Measurements from ENCODE around the gene CECR2. TPM values are rescaled to one million over a fixed set of nuclear protein-coding genes. Genes with fewer than 3 reads are reported as not detected.

Gene CECR2
- polyA plus RNA-seq, 1 of the 3 experiments (the other 2 are of a cell fraction) = not detected

GRCh38 chr22:17513612-17514011 lies 144.4 kb downstream of the CECR2 start:
- POLR2A ChIA-PET = no interaction called here
- DNase-seq = no peak
- CTCF ChIA-PET = interaction anchor here (0.8 to 1.7 kb wide), 3 partner anchors 12 to 418 kb away, joined by 3 to 10 read pairs (median 5); no protein-coding TSS in a partner anchor

GRCh38 chr22:17514084-17514483 lies 144.8 kb downstream of the CECR2 start:
- H3K9me3 ChIP-seq = no peaks in the 10 kb centered on the region
- WGBS (ENCODE audit: low lambda C conversion rate) = 18% methylated on average over 7 of the region's 7 CpGs

More at GRCh38 chr22:17513612-17514011, 144.4 kb downstream of the CECR2 start:
- Histone ChIP-seq H3K27me3 (ENCODE audit: insufficient read depth) (peaks cover 86% of the 10 kb centered on the region), H3F3A (replicated peaks; ENCODE audit: insufficient read depth) (no peaks in the 10 kb centered on the region), H4K20me1 (ENCODE audit: insufficient read depth) (no peaks in the 10 kb centered on the region), H3K36me3 (replicated peaks in 1 of 2; ENCODE audit: control insufficient read depth in 1 of 2, insufficient read depth in 2 of 2, low read length in 1 of 2) (no peaks in the 10 kb centered on the region), H3K9me2 (no peaks in the 10 kb centered on the region), H3K9ac (no peak overlapping the region), H3K9me3 (no peaks in the 10 kb centered on the region), H3K4me1 (ENCODE audit: control insufficient read depth in 1 of 2, insufficient read depth in 2 of 2, low read depth in 1 of 2, low read length in 1 of 2) (no peaks in the 10 kb centered on the region), H2AFZ (ENCODE audit: low read depth) (no peak overlapping the region), H3K79me2 (ENCODE audit: insufficient read depth) (no peaks in the 10 kb centered on the region), H3K27ac (ENCODE audit: low read depth in 2 of 2, low read length in 1 of 2) (no peak overlapping the region), H3K4me3 (ENCODE audit: low read depth in 2 of 2, low read length in 1 of 2) (no peak overlapping the region), H3K4me2 (no peak overlapping the region)
- no peak for TF ChIP-seq MXI1 (IDR thresholded peaks at IDR 0.05; ENCODE audit: low read depth, low read length)
- no peak for TF ChIP-seq RFX5 (IDR thresholded peaks at IDR 0.05; ENCODE audit: low read length)
- TF ChIP-seq, protein P1, sequence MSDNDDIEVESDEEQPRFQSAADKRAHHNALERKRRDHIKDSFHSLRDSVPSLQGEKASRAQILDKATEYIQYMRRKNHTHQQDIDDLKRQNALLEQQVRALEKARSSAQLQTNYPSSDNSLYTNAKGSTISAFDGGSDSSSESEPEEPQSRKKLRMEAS (IDR thresholded peaks at IDR 0.05; ENCODE audit: low read depth) = no peak
- TF ChIP-seq REST (IDR thresholded peaks at IDR 0.05; ENCODE audit: low read depth, low read length) = no peak
- no peak for TF ChIP-seq GATA2 (CRISPR knock-in tag; IDR thresholded peaks at IDR 0.05)
- no peak for TF ChIP-seq SMC3 (IDR thresholded peaks at IDR 0.05; ENCODE audit: low read depth, low read length)
- 2% methylated on average over 2 of the region's 2 CpGs for WGBS (ENCODE audit: low lambda C conversion rate)

More at GRCh38 chr22:17514084-17514483, 144.8 kb downstream of the CECR2 start:
- Histone ChIP-seq H3K4me2 (no peak overlapping the region), H4K20me1 (ENCODE audit: insufficient read depth) (no peaks in the 10 kb centered on the region), H3K4me1 (ENCODE audit: control insufficient read depth in 1 of 2, insufficient read depth in 2 of 2, low read depth in 1 of 2, low read length in 1 of 2) (no peaks in the 10 kb centered on the region), H3K36me3 (replicated peaks in 1 of 2; ENCODE audit: control insufficient read depth in 1 of 2, insufficient read depth in 2 of 2, low read length in 1 of 2) (no peaks in the 10 kb centered on the region), H3K79me2 (ENCODE audit: insufficient read depth) (no peaks in the 10 kb centered on the region), H3K4me3 (ENCODE audit: low read depth in 2 of 2, low read length in 1 of 2) (no peak overlapping the region), H3K9ac (no peak overlapping the region), H3F3A (replicated peaks; ENCODE audit: insufficient read depth) (no peaks in the 10 kb centered on the region), H3K9me2 (no peaks in the 10 kb centered on the region), H2AFZ (ENCODE audit: low read depth) (no peak overlapping the region), H3K27ac (ENCODE audit: low read depth in 2 of 2, low read length in 1 of 2) (no peak overlapping the region), H3K27me3 (ENCODE audit: insufficient read depth) (peaks cover 86% of the 10 kb centered on the region)
- no peak for DNase-seq
- ChIA-PET CTCF (interaction anchor here (1.6 to 1.7 kb wide), 2 partner anchors 12 to 418 kb away, joined by 5 to 10 read pairs; no protein-coding TSS in a partner anchor), POLR2A (no interaction called here)
- no peak for TF ChIP-seq YY1 (IDR thresholded peaks at IDR 0.05; ENCODE audit: low read depth)
- TF ChIP-seq EP300 (IDR thresholded peaks at IDR 0.05; ENCODE audit: borderline replicate concordance in 1 of 2, low read depth in 1 of 2, low read length in 1 of 2) = no peak
- no peak for TF ChIP-seq TEAD4 (IDR thresholded peaks at IDR 0.05; ENCODE audit: borderline replicate concordance, insufficient read depth)
